Measurements from ENCODE around the gene ADGRG6. TPM values are rescaled to one million over a fixed set of nuclear protein-coding genes. Genes with fewer than 3 reads are reported as not detected.

ADGRG6 gene
- total RNA-seq, 2 donors from 2014 or later, result 17.0 to 17.9 TPM

DNA sequence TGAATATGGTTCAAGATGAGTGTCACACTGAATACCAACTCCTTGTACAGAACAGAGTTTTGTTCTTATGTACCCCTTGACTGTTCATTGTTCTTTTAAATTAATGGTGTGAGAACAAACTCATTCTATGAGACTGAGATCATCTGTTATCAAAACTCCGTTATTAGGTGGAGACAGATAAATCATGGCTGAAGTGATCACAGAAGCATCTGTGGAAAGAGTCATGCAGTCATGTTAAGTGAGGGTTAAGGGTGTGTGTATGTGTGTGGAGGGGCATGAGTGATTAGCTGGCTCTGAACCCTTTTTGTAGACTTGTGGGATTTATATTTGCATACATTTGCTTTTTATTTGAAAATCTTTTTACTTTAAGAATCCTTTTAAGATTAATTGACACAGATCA, 24.7 kb downstream of the ADGRG6 start:
- Histone ChIP-seq H3K9ac (ENCODE audit: low read depth in 2 of 2, low read length in 2 of 2) (no peak overlapping the region), H3K27ac (no peak overlapping the region), H3K4me3 (no peak overlapping the region), H3K27me3 (no peaks in the 10 kb centered on the region), H3K36me3 (no peaks in the 10 kb centered on the region), H3K4me1 (peaks cover 5% of the 10 kb centered on the region), H3K9me3 (no peaks in the 10 kb centered on the region)
- intact Hi-C loops (cut with DNase I), result no loop called here
- no peak for DNase-seq
- TF ChIP-seq, protein P1, sequence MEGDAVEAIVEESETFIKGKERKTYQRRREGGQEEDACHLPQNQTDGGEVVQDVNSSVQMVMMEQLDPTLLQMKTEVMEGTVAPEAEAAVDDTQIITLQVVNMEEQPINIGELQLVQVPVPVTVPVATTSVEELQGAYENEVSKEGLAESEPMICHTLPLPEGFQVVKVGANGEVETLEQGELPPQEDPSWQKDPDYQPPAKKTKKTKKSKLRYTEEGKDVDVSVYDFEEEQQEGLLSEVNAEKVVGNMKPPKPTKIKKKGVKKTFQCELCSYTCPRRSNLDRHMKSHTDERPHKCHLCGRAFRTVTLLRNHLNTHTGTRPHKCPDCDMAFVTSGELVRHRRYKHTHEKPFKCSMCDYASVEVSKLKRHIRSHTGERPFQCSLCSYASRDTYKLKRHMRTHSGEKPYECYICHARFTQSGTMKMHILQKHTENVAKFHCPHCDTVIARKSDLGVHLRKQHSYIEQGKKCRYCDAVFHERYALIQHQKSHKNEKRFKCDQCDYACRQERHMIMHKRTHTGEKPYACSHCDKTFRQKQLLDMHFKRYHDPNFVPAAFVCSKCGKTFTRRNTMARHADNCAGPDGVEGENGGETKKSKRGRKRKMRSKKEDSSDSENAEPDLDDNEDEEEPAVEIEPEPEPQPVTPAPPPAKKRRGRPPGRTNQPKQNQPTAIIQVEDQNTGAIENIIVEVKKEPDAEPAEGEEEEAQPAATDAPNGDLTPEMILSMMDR (IDR thresholded peaks at IDR 0.05), result no peak

DNA sequence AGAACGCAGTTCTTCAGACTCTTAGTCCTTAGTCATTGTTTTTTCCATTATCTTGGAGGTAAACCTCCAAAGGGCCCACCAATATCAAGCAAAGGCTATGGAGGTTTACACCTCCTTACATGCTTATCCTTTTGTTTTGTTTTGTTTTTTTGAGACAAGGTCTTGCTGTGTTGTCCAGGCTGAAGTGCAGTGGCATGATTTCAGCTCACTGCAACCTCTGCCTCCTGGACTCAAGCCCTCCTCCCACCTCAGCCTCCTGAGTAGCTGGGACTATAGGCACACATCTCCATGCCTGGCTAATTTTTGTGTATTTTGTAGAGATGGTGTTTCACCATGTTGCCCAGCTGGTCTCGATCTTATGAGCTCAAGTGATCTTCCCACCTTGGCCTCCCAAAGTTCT, 26.3 kb downstream of the ADGRG6 start:
- no peak overlapping the region for H3K9ac ChIP-seq (ENCODE audit: low read depth in 2 of 2, low read length in 2 of 2)
- H3K36me3 ChIP-seq, result no peaks in the 10 kb centered on the region
- no peaks in the 10 kb centered on the region for H3K9me3 ChIP-seq
- H3K27ac ChIP-seq, result no peak overlapping the region
- no peak for DNase-seq
- H3K4me3 ChIP-seq, result no peak overlapping the region
- no peaks in the 10 kb centered on the region for H3K27me3 ChIP-seq
- TF ChIP-seq, protein P1 (IDR thresholded peaks at IDR 0.05), result no peak
- no peaks in the 10 kb centered on the region for H3K4me1 ChIP-seq
- intact Hi-C loops (cut with DNase I), result no loop called here

DNA sequence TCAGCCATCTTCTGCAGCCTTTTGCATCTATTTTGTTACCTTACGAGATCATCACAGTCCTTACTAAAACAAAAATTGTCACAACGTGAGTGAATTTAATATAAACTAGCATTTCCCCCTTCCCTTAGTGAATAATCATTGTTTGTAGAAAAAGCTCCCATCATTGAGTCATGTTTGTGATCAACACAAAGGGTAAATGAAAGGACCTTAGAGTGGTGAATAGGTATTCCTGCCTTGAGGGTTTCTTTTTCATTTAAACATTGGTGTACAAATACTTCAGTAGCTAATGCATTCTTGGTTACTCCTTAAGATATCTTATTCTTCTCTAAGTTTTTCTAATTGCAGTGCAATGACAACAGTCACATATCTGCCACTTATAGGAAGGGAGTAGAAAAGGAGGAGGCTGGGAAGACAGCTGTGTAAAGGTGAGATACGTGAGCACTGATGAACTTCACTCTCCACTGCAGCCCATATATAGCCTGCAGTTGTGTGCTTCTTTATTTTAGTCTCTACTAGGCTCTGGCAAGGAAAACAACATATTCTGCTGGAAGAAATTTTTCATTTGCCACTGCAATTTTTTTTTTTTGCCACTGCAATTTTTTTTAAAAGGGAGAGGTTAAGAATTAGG, 27.8 kb downstream of the ADGRG6 start:
- TF ChIP-seq, protein P1 (IDR thresholded peaks at IDR 0.05), result no peak
- no peaks in the 10 kb centered on the region for H3K36me3 ChIP-seq
- no peaks in the 10 kb centered on the region for H3K9me3 ChIP-seq
- intact Hi-C loops (cut with DNase I), result no loop called here
- H3K9ac ChIP-seq (ENCODE audit: low read depth in 2 of 2, low read length in 2 of 2), result no peak overlapping the region
- no peak overlapping the region for H3K4me3 ChIP-seq
- H3K4me1 ChIP-seq, result no peaks in the 10 kb centered on the region
- no peaks in the 10 kb centered on the region for H3K27me3 ChIP-seq
- DNase-seq, result no peak
- no peak overlapping the region for H3K27ac ChIP-seq

DNA sequence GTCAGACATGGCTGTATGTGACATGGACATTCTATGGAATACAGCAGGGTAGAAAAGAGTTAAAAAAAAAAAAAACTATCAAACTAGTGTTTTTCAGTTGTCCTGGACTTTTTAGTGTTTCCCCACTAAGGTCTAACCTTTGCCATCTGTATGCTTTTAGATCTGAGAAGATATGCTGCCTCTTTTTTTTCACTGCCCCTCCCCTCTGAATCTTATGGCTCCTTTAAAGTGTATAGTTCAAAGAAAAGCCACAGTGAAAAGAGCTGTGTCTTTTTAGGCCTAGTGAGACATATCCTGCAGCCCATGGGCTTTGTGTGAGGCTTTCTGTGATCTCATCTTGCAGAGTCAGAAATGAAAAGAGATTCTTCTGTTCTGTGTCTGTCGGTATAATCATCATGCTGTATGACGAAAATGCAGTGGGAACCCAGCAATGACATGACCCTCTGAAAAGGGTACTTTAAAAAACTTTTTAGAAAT, 29.3 kb downstream of the ADGRG6 start:
- TF ChIP-seq, protein P1 (IDR thresholded peaks at IDR 0.05), result no peak
- H3K36me3 ChIP-seq, result no peaks in the 10 kb centered on the region
- H3K27ac ChIP-seq, result no peak overlapping the region
- no peak overlapping the region for H3K4me3 ChIP-seq
- H3K9me3 ChIP-seq, result no peaks in the 10 kb centered on the region
- H3K27me3 ChIP-seq, result no peaks in the 10 kb centered on the region
- no peak overlapping the region for H3K9ac ChIP-seq (ENCODE audit: low read depth in 2 of 2, low read length in 2 of 2)
- no peaks in the 10 kb centered on the region for H3K4me1 ChIP-seq
- intact Hi-C loops (cut with DNase I), result no loop called here
- DNase-seq, result no peak

DNA sequence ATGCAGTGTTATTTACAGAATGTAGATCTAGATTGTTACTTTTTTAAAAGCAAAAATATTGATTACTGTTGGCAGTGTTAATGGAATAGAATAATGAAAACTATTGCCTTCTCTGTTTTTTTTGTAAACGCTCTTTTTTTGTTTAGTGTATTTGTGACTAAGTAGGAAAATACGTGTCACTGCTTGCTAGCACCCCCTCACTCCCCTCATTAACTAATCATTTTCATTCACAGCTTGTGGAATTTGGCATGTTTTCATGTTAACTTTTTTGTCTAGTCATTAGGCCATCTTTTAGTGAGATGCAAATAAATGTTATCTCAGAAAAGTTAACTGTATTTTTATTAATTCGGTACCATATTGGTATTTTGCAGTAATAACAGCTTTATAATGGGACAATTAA, 29.8 kb downstream of the ADGRG6 start:
- no peak overlapping the region for H3K27ac ChIP-seq
- H3K9me3 ChIP-seq, result no peaks in the 10 kb centered on the region
- TF ChIP-seq, protein P1 (IDR thresholded peaks at IDR 0.05), result no peak
- no peaks in the 10 kb centered on the region for H3K36me3 ChIP-seq
- no peaks in the 10 kb centered on the region for H3K4me1 ChIP-seq
- H3K9ac ChIP-seq (ENCODE audit: low read depth in 2 of 2, low read length in 2 of 2), result no peak overlapping the region
- H3K4me3 ChIP-seq, result no peak overlapping the region
- no peaks in the 10 kb centered on the region for H3K27me3 ChIP-seq
- no peak for DNase-seq
- intact Hi-C loops (cut with DNase I), result no loop called here

All from colonic mucosa (tissue), 4 donors.